B cell (primary cell): Measurements from ENCODE around the gene TADA1. TPM values are rescaled to one million over a fixed set of nuclear protein-coding genes. Genes with fewer than 3 reads are reported as not detected.
"Not testable (repeated sequence)": the region's sequence is repeated elsewhere in the genome, so short reads cannot be mapped to it uniquely, and the experiment has no call there.

Source experiments
- ATAC-seq: fragments of 200-7000 bp; cut with Tn5 transposase; one replicate; pipeline ENCODE4 v1.10.0; 2021; ENCODE audit warnings: low read depth, mild to moderate bottlenecking, moderate number of reproducible peaks, moderate library complexity
- CTCF ChIA-PET: fragments of 350-600 bp; sonication (Branson Sonifier 250); formaldehyde crosslinking; loops from one replicate; lab custom pipeline; 2021; ENCODE audit warnings: antibody characterized with exemption, inconsistent platforms; lab: Charles Lee
- POLR2A ChIA-PET: fragments of 350-600 bp; sonication (Branson Sonifier 250); formaldehyde crosslinking; loops from one replicate; lab custom pipeline; 2021; ENCODE audit warnings: antibody characterized with exemption; lab: Charles Lee
- DNase-seq: peaks from one replicate; pipeline ENCODE4 v3.0.0; 2013
- H2AFZ ChIP-seq: 2 replicates; pipeline ENCODE4 v1.6.1; 2012; ENCODE audit warnings: mild to moderate bottlenecking, low read depth, low read length; ENCODE audit not compliant: insufficient read depth, poor library complexity, severe bottlenecking
- H3K27ac ChIP-seq, 2 donors: 1 replicate in 1 of 2; 2 replicates in 1 of 2; pipeline ENCODE4 v1.5.1; 2012 to 2013; ENCODE audit warnings: low read length in 2 of 2, mild to moderate bottlenecking in 2 of 2, moderate library complexity in 1 of 2
- H3K27me3 ChIP-seq, 4 experiments: fragments of 200-600 bp in 1 of 4; sonication (generic) in 1 of 4; replicated peaks in 1 of 4; 1 replicate in 2 of 4; 2 replicates in 2 of 4; pipeline versions ENCODE4 v1.6.1 to v1.7.0; 2013 to 2016; ENCODE audit warnings: low read length in 3 of 4, mild to moderate bottlenecking in 2 of 4, mixed read lengths in 1 of 4, moderate library complexity in 1 of 4; ENCODE audit not compliant: insufficient read depth in 4 of 4, control insufficient read depth in 3 of 4; ENCODE audit errors: control extremely low read depth in 1 of 4
- H3K36me3 ChIP-seq, 2 experiments: replicated peaks in 1 of 2; 1 replicate in 1 of 2; 2 replicates in 1 of 2; pipeline versions ENCODE4 v1.6.1 to v1.7.1; 2013; ENCODE audit warnings: low read length in 1 of 2; ENCODE audit not compliant: insufficient read depth in 2 of 2, control insufficient read depth in 1 of 2; ENCODE audit errors: control extremely low read depth in 1 of 2, extremely low read depth in 1 of 2
- H3K4me1 ChIP-seq, 2 donors: fragments of 200-600 bp in 1 of 2; sonication (generic) in 1 of 2; 1 replicate in 1 of 2; 2 replicates in 1 of 2; pipeline versions ENCODE4 v1.5.1 to v1.6.1; 2013 to 2017; ENCODE audit warnings: low read length in 2 of 2; ENCODE audit not compliant: control insufficient read depth in 2 of 2, insufficient read depth in 2 of 2
- H3K4me2 ChIP-seq: replicated peaks from 2 replicates; pipeline ENCODE3; 2012; ENCODE audit warnings: mild to moderate bottlenecking, low read depth, low read length; ENCODE audit not compliant: poor library complexity, severe bottlenecking
- H3K4me3 ChIP-seq, 5 experiments: fragments of 200-600 bp in 1 of 5; sonication (generic) in 1 of 5; 1 replicate in 3 of 5; 2 replicates in 2 of 5; pipeline versions ENCODE4 v1.5.1 to v1.7.0; 2011 to 2016; ENCODE audit warnings: low read length in 4 of 5, mild to moderate bottlenecking in 4 of 5, low read depth in 2 of 5, control low read depth in 1 of 5, moderate library complexity in 1 of 5; ENCODE audit not compliant: insufficient read depth in 1 of 5; ENCODE audit errors: control extremely low read depth in 1 of 5, extremely low read depth in 1 of 5
- H3K79me2 ChIP-seq: fragments of 200-600 bp; sonication (generic); one replicate; pipeline ENCODE4 v1.6.0; 2016; ENCODE audit warnings: low read length; ENCODE audit not compliant: control insufficient read depth, insufficient read depth
- H3K9ac ChIP-seq: fragments of 200-600 bp; sonication (generic); 2 replicates; pipeline ENCODE4 v1.6.1; 2017; ENCODE audit warnings: mild to moderate bottlenecking, low read length, moderate library complexity
- H3K9me3 ChIP-seq, 3 donors: one replicate each; pipeline versions ENCODE4 v1.6.1 to v1.7.1; 2013; ENCODE audit warnings: low read length in 2 of 3; ENCODE audit not compliant: control insufficient read depth in 2 of 3, insufficient read depth in 1 of 3; ENCODE audit errors: control extremely low read depth in 1 of 3
- H4K20me1 ChIP-seq: 2 replicates; pipeline ENCODE4 v1.6.0; 2012; ENCODE audit warnings: mild to moderate bottlenecking, low read length; ENCODE audit not compliant: insufficient read depth, control insufficient read depth, poor library complexity, severe bottlenecking
- H3K27ac Mint-ChIP-seq: one replicate; pipeline ENCODE4 v1.8.0; 2021; ENCODE audit warnings: mixed read lengths
- H3K27me3 Mint-ChIP-seq: one replicate; pipeline ENCODE4 v1.8.0; 2021; ENCODE audit warnings: mixed read lengths
- H3K4me1 Mint-ChIP-seq: one replicate; pipeline ENCODE4 v1.8.0; 2021; ENCODE audit warnings: mixed read lengths
- H3K4me3 Mint-ChIP-seq: one replicate; pipeline ENCODE4 v1.8.0; 2021; ENCODE audit warnings: mixed read lengths
- H3K9me3 Mint-ChIP-seq: one replicate; pipeline ENCODE4 v1.8.0; 2022; ENCODE audit warnings: mixed read lengths; ENCODE audit not compliant: insufficient read depth
- EZH2 ChIP-seq: IDR thresholded peaks from 2 replicates; pipeline ENCODE4 v1.6.1; 2012; ENCODE audit warnings: borderline replicate concordance, low read depth, mild to moderate bottlenecking, moderate library complexity, low read length; ENCODE audit not compliant: insufficient read depth, poor library complexity, severe bottlenecking
- WGBS: methylation state at CpG from one replicate; pipeline ENCODE4 v1.1.5; 2013; ENCODE audit warnings: missing lambda C conversion rate; ENCODE audit not compliant: insufficient coverage; 5-methylcytosine and 5-hydroxymethylcytosine counted together
- intact Hi-C: fragments of 100-400 bp; cut with micrococcal nuclease; formaldehyde crosslinking; loops from one replicate; pipeline ENCODE4 v1.10.0; 2022
- polyA plus RNA-seq: library from polyadenylated mRNA; depleted of rRNA; stranded (reverse); fragments of >200 nt; gene quantifications from 2 replicates; pipeline ENCODE4 v1.2.3, GENCODE V29; 2012
- total RNA-seq, 2 donors: library from RNA; stranded (reverse); fragments of 120-200 nt in 1 of 2; gene quantifications; 1 replicate in 1 of 2; 2 replicates in 1 of 2; pipeline versions ENCODE4 v1.2.3 to v1.2.4, GENCODE V29; 2013 to 2022
- TF ChIP-seq, protein P1 (sequence below): fragments of 200-600 bp; IDR thresholded peaks from one replicate; pipeline ENCODE4 v1.8.0; 2022; ENCODE audit warnings: antibody characterized with exemption, mild to moderate bottlenecking

The TADA1 gene
- total and polyA plus RNA-seq, 2 donors (not counting 1 experiment from before 2014, with no cell fraction given) = 12.0 to 12.9 TPM

GRCh38 chr1:166882893-166883292 is 6.8 kb upstream of the TADA1 start:
- Histone ChIP-seq H3K9ac (no peak overlapping the region), H4K20me1 (no peaks in the 10 kb centered on the region), H3K27me3 (peaks cover 0 to 35% (median 25%) of the 10 kb centered on the region in 4 experiments), H3K27ac (no peak overlapping the region), H2AFZ (no peak overlapping the region), H3K79me2 (no peaks in the 10 kb centered on the region), H3K4me3 (no peak overlapping the region), H3K4me1 (peaks cover 14 to 18% of the 10 kb centered on the region in 2 donors), H3K9me3 (peaks cover 0 to 9% (median 0%) of the 10 kb centered on the region in 3 donors), H3K4me2 (no peak overlapping the region), H3K36me3 (no peaks in the 10 kb centered on the region)
- intact Hi-C loops = no loop called here
- no CpG with 5 or more reads among the region's 2 CpGs for WGBS
- peaks cover 34% of the 10 kb centered on the region for H3K27me3 Mint-ChIP-seq
- no peaks in the 10 kb centered on the region for H3K9me3 Mint-ChIP-seq
- H3K4me3 Mint-ChIP-seq = no peak overlapping the region
- peaks cover 10% of the 10 kb centered on the region for H3K4me1 Mint-ChIP-seq
- no peak for ATAC-seq
- no peak for TF ChIP-seq EZH2
- TF ChIP-seq, protein P1, sequence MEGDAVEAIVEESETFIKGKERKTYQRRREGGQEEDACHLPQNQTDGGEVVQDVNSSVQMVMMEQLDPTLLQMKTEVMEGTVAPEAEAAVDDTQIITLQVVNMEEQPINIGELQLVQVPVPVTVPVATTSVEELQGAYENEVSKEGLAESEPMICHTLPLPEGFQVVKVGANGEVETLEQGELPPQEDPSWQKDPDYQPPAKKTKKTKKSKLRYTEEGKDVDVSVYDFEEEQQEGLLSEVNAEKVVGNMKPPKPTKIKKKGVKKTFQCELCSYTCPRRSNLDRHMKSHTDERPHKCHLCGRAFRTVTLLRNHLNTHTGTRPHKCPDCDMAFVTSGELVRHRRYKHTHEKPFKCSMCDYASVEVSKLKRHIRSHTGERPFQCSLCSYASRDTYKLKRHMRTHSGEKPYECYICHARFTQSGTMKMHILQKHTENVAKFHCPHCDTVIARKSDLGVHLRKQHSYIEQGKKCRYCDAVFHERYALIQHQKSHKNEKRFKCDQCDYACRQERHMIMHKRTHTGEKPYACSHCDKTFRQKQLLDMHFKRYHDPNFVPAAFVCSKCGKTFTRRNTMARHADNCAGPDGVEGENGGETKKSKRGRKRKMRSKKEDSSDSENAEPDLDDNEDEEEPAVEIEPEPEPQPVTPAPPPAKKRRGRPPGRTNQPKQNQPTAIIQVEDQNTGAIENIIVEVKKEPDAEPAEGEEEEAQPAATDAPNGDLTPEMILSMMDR = no peak
- ChIA-PET CTCF (interaction anchor here (0.8 to 4.8 kb wide), 4 partner anchors 11 to 177 kb away, joined by 3 to 41 read pairs (median 6); no protein-coding TSS in a partner anchor), POLR2A (no interaction called here)
- no peak for DNase-seq
- no peak overlapping the region for H3K27ac Mint-ChIP-seq

DNA sequence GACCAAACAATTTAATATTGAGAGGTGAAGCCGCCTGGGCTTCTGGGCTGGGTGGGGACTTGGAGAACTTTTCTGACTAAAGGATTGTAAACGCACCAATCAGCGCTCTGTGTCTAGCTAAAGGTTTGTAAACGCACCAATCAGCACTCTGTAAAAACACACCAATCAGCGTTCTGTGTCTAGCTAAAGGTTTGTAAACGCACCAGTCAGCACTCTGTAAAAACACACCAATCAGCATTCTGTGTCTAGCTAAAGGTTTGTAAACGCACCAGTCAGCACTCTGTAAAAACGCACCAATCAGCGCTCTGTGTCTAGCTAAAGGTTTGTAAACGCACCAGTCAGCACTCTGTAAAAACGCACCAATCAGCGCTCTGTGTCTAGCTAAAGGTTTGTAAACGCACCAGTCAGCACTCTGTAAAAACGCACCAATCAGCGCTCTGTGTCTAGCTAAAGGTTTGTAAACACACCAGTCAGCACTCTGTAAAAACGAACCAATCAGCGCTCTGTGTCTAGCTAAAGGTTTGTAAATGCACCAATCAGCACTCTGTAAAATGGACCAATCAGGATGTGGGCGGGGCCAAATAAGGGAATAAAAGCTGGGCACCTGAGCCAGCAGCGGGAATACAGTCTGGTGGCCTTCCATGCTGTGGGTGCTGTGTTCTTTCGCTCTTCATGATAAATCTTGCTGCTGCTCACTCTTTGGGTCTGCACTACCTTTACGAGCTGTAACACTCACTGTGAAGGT is 2.3 kb upstream of the TADA1 start:
- H3K36me3 ChIP-seq, H3K27ac ChIP-seq, H4K20me1 ChIP-seq, H3K9me3 Mint-ChIP-seq, H3K9me3 ChIP-seq, H3K9ac ChIP-seq, H3K4me3 ChIP-seq, H3K27ac Mint-ChIP-seq, DNase-seq, POLR2A ChIA-PET, H3K4me2 ChIP-seq, H2AFZ ChIP-seq, H3K27me3 ChIP-seq, ATAC-seq, H3K4me3 Mint-ChIP-seq: not testable (repeated sequence)
- intact Hi-C loops = loop anchor here (5.0 kb wide), 1 partner anchor 839 kb away; no protein-coding TSS in a partner anchor
- peaks cover 26% of the 10 kb centered on the region for H3K79me2 ChIP-seq
- CTCF ChIA-PET = interaction anchor here (0.7 to 2.9 kb wide), 3 partner anchors 31 to 1204 kb away, joined by 3 to 16 read pairs (median 7); no protein-coding TSS in a partner anchor
- Mint-ChIP-seq H3K4me1 (peaks cover 26% of the 10 kb centered on the region), H3K27me3 (peaks cover 10% of the 10 kb centered on the region)
- WGBS = 97% methylated on average over 8 of the region's 21 CpGs
- peaks cover 12 to 13% of the 10 kb centered on the region in 2 donors for H3K4me1 ChIP-seq
